Natural killer cell (primary cell): ENCODE measurements around the gene ETV6. TPM values are rescaled to one million over a fixed set of nuclear protein-coding genes. Genes with fewer than 3 reads are reported as not detected.

Experiments used
- ATAC-seq, 3 donors: fragments of 150-1000 bp in 2 of 3; fragments of 200-7000 bp in 1 of 3; cut with Tn5 transposase; 1 replicate in 1 of 3; 2 replicates in 2 of 3; pipeline ENCODE4 v1.10.0; 2021; ENCODE audit warnings: mild to moderate bottlenecking in 2 of 3, moderate library complexity in 2 of 3
- DNase-seq, 2 donors: peaks; one replicate each; pipeline versions ENCODE4 v3.0.0 to v3.0.0-alpha.2; 2013 to 2021; ENCODE audit warnings: mixed read lengths in 1 of 2
- H3K27ac ChIP-seq: one replicate; pipeline ENCODE4 v1.5.1; 2013; ENCODE audit warnings: mild to moderate bottlenecking, low read length
- H3K27me3 ChIP-seq: one replicate; pipeline ENCODE4 v1.6.1; 2013; ENCODE audit warnings: low read length; ENCODE audit not compliant: control insufficient read depth, insufficient read depth
- H3K36me3 ChIP-seq: one replicate; pipeline ENCODE4 v1.6.1; 2013; ENCODE audit warnings: low read length; ENCODE audit not compliant: control insufficient read depth, insufficient read depth
- H3K4me1 ChIP-seq: one replicate; pipeline ENCODE4 v1.6.1; 2013; ENCODE audit warnings: low read length; ENCODE audit not compliant: control insufficient read depth, insufficient read depth
- H3K4me3 ChIP-seq: one replicate; pipeline ENCODE4 v1.5.1; 2013; ENCODE audit warnings: low read length
- H3K9me3 ChIP-seq: one replicate; pipeline ENCODE4 v1.6.1; 2013; ENCODE audit warnings: low read length; ENCODE audit not compliant: control insufficient read depth, insufficient read depth
- H3K27ac Mint-ChIP-seq, 2 donors: one replicate each; pipeline ENCODE4 v1.8.0; 2022; ENCODE audit warnings: mild to moderate bottlenecking in 2 of 2, mixed read lengths in 2 of 2, moderate library complexity in 1 of 2
- H3K27me3 Mint-ChIP-seq, 2 donors: one replicate each; pipeline ENCODE4 v1.8.0; 2022; ENCODE audit warnings: low read depth in 2 of 2, mixed read lengths in 2 of 2
- H3K36me3 Mint-ChIP-seq: one replicate; pipeline ENCODE4 v1.8.0; 2022; ENCODE audit warnings: mixed read lengths
- H3K4me1 Mint-ChIP-seq, 2 donors: one replicate each; pipeline ENCODE4 v1.8.0; 2022; ENCODE audit warnings: mixed read lengths in 2 of 2
- H3K4me3 Mint-ChIP-seq: one replicate; pipeline ENCODE4 v1.8.0; 2022; ENCODE audit warnings: mild to moderate bottlenecking, moderate library complexity, mixed read lengths
- H3K9me3 Mint-ChIP-seq, 2 donors: one replicate each; pipeline ENCODE4 v1.8.0; 2022; ENCODE audit warnings: mixed read lengths in 2 of 2
- WGBS: methylation state at CpG from one replicate; pipeline ENCODE4 v1.1.7; 2013; ENCODE audit warnings: missing lambda C conversion rate; ENCODE audit not compliant: insufficient coverage; 5-methylcytosine and 5-hydroxymethylcytosine counted together
- intact Hi-C: fragments of 100-400 bp; cut with micrococcal nuclease; formaldehyde crosslinking; loops from one replicate; pipeline ENCODE4 v1.14.2; 2022
- total RNA-seq, 4 donors: library from RNA; stranded (reverse); fragments of 120-200 nt in 1 of 4; gene quantifications; one replicate each; pipeline versions ENCODE4 v1.2.3 to v1.2.4, GENCODE V29; 2013 to 2022
- TF ChIP-seq, protein P1 (sequence below): fragments of 200-600 bp; IDR thresholded peaks from one replicate; pipeline ENCODE4 v1.8.0; 2022; ENCODE audit warnings: antibody characterized with exemption

Gene ETV6
- total RNA-seq, 3 donors from 2014 or later (not counting 1 experiment from before 2014, with no cell fraction given): 38.9 to 49.5 (median 40.6) TPM

DNA sequence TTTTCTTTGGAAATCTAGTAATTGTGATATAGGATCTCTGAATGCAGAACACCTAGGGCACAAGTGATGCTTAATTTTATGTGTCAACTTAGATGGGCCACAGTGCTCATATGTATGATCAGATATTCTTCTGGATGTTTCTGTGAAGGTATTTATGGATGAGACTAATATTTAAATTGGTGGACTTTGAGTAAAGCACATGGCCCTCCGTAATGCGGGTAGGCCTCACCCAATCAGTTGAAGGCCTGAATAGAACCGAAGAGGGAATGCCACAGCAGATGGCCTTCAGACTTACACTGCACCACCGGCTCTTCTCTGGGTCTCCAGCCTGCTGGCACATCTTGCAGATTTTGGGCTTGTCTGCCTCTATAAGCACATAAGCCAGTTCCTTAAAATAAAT, 60.0 kb downstream of the ETV6 start:
- no peaks in the 10 kb centered on the region for H3K9me3 Mint-ChIP-seq
- peaks cover 31 to 44% of the 10 kb centered on the region in 2 donors for H3K4me1 Mint-ChIP-seq
- WGBS: 98% methylated on average over 4 of the region's 4 CpGs
- no peak overlapping the region for H3K4me3 Mint-ChIP-seq
- Histone ChIP-seq H3K27ac (no peak overlapping the region), H3K36me3 (no peaks in the 10 kb centered on the region), H3K4me3 (no peak overlapping the region), H3K9me3 (no peaks in the 10 kb centered on the region), H3K27me3 (no peaks in the 10 kb centered on the region), H3K4me1 (no peaks in the 10 kb centered on the region)
- H3K27ac Mint-ChIP-seq: no peak overlapping the region
- TF ChIP-seq, protein P1, sequence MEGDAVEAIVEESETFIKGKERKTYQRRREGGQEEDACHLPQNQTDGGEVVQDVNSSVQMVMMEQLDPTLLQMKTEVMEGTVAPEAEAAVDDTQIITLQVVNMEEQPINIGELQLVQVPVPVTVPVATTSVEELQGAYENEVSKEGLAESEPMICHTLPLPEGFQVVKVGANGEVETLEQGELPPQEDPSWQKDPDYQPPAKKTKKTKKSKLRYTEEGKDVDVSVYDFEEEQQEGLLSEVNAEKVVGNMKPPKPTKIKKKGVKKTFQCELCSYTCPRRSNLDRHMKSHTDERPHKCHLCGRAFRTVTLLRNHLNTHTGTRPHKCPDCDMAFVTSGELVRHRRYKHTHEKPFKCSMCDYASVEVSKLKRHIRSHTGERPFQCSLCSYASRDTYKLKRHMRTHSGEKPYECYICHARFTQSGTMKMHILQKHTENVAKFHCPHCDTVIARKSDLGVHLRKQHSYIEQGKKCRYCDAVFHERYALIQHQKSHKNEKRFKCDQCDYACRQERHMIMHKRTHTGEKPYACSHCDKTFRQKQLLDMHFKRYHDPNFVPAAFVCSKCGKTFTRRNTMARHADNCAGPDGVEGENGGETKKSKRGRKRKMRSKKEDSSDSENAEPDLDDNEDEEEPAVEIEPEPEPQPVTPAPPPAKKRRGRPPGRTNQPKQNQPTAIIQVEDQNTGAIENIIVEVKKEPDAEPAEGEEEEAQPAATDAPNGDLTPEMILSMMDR: no peak
- no peaks in the 10 kb centered on the region for H3K36me3 Mint-ChIP-seq
- ATAC-seq (no peak), DNase-seq (no peak)
- H3K27me3 Mint-ChIP-seq: no peaks in the 10 kb centered on the region
- intact Hi-C loops: no loop called here

DNA sequence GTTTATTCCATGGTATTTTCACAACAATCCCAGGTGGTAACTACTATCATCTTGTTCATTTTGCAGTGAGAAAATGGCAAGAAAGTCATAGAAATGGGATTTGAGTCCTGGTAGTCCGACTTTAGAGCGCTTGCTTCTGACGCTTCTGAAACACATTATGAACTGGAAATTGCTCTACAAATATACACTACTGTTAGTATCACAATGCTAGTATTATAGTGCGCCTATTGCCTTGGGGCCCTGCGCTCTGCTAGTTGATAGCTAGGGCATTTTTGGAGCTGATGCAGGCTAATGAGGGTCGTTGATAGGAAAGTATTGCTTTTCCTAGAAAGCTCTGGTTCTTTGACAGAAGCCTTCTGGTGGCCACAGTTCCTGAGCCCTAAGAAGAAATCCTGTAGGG, 61.0 kb downstream of the ETV6 start:
- Histone ChIP-seq H3K36me3 (no peaks in the 10 kb centered on the region), H3K4me1 (no peaks in the 10 kb centered on the region), H3K27me3 (no peaks in the 10 kb centered on the region), H3K9me3 (no peaks in the 10 kb centered on the region), H3K4me3 (no peak overlapping the region), H3K27ac (no peak overlapping the region)
- no peaks in the 10 kb centered on the region for H3K9me3 Mint-ChIP-seq
- peaks cover 31 to 44% of the 10 kb centered on the region in 2 donors for H3K4me1 Mint-ChIP-seq
- 94% methylated on average over 6 of the region's 6 CpGs for WGBS
- H3K27me3 Mint-ChIP-seq: no peaks in the 10 kb centered on the region
- no peaks in the 10 kb centered on the region for H3K36me3 Mint-ChIP-seq
- ATAC-seq (no peak), DNase-seq (no peak)
- no peak overlapping the region for H3K27ac Mint-ChIP-seq
- no peak overlapping the region for H3K4me3 Mint-ChIP-seq
- intact Hi-C loops: no loop called here
- TF ChIP-seq, protein P1: no peak

DNA sequence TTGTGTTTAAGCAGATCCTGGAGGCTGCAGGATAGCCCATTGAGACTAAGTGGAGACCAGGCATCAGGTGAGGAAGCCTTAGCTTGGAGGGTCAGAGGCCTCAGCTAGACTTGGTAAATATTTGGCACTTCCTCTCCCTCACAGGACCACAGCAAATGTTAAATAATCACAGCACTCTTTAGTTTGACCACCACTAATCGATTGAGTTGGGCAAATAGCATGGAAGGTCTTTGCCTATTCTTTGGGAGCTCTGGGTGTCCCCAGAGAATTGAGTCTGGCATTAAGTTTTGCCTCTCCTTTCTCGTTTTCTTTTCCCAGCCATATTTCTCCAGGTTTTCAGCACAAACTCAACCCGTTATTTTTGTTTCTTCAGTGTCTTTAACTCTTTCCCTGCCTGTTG, 61.4 kb downstream of the ETV6 start:
- Histone ChIP-seq H3K27ac (no peak overlapping the region), H3K4me1 (no peaks in the 10 kb centered on the region), H3K36me3 (no peaks in the 10 kb centered on the region), H3K27me3 (no peaks in the 10 kb centered on the region), H3K4me3 (no peak overlapping the region), H3K9me3 (no peaks in the 10 kb centered on the region)
- TF ChIP-seq, protein P1: no peak
- Mint-ChIP-seq H3K4me1 (peaks cover 31 to 48% of the 10 kb centered on the region in 2 donors), H3K27ac (no peak overlapping the region), H3K4me3 (no peak overlapping the region), H3K27me3 (no peaks in the 10 kb centered on the region), H3K36me3 (no peaks in the 10 kb centered on the region), H3K9me3 (no peaks in the 10 kb centered on the region)
- intact Hi-C loops: no loop called here
- ATAC-seq (no peak), DNase-seq (no peak)
- WGBS: 84% methylated on average over 3 of the region's 3 CpGs

DNA sequence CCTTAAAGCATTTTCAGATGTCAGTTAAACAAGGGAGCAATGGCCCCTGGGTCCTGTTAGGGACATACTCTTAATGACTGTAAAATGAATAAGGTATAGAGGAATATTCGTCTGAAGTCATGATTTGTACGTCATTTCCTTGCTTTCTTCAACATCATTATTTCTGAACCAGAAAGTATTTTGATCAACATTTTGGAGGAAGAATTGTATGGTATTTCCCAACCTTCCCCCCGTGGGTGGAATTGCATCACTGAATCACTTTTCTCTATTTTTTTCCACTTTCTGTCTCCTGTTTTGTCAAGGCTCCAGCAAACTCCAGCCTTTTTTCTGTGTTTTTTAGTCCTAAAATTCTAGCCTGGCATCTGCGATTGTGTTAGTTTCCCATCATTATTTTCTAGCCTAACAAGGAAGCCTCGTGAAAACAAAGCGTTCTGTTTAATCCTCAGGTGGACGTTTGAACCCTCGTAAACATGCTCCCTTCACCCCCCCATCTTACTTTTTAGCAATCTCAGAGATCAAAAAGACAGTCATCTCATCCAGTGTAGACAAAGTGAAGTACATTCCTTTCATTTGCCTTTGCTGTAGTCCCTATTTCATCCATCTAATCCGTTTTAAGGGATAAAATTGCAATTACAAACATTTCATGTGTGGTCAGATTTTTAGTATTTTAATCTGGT, 62.3 kb downstream of the ETV6 start:
- no peak overlapping the region for H3K4me3 Mint-ChIP-seq
- H3K9me3 Mint-ChIP-seq: no peaks in the 10 kb centered on the region
- Histone ChIP-seq H3K4me1 (no peaks in the 10 kb centered on the region), H3K9me3 (no peaks in the 10 kb centered on the region), H3K27ac (no peak overlapping the region), H3K36me3 (no peaks in the 10 kb centered on the region), H3K27me3 (no peaks in the 10 kb centered on the region), H3K4me3 (no peak overlapping the region)
- intact Hi-C loops: no loop called here
- no peak for ATAC-seq
- H3K27me3 Mint-ChIP-seq: no peaks in the 10 kb centered on the region
- peaks cover 30 to 54% of the 10 kb centered on the region in 2 donors for H3K4me1 Mint-ChIP-seq
- TF ChIP-seq, protein P1: no peak
- 90% methylated on average over 6 of the region's 9 CpGs for WGBS
- DNase-seq: no peak
- no peak overlapping the region for H3K27ac Mint-ChIP-seq
- H3K36me3 Mint-ChIP-seq: no peaks in the 10 kb centered on the region
